GM12872 (cell line): ENCODE measurements around the gene ART5.

Experiments used
- CTCF ChIP-seq: IDR thresholded peaks from 3 replicates; pipeline ENCODE4 v1.5.1; 2011; ENCODE audit warnings: low read depth, mild to moderate bottlenecking, low read length, moderate library complexity; ENCODE audit not compliant: insufficient read depth

The ART5 gene

GRCh38 chr11:3622521-3622920 lies 19.3 kb downstream of the ART5 start:
- no peak for TF ChIP-seq CTCF

DNA sequence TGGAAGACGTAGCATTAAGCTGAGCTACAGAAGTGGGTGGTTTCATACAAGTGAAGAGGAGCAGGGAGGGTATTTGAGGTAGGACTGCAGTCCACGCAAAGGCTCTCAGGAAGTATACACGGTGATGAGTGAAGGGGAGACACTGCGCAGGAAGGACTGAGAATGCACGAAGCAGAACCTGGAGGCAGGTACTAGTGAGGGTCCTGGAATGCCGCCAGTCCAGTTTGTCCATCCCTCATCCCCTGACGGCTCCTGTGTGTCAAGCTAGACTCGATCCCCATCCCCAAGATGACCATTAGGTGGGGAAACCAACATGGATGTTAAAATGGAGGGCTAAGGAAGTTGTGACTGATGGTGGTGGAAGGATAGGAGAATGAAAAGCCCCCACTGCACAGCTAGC lies 23.8 kb downstream of the ART5 start:
- TF ChIP-seq CTCF, result no peak

DNA sequence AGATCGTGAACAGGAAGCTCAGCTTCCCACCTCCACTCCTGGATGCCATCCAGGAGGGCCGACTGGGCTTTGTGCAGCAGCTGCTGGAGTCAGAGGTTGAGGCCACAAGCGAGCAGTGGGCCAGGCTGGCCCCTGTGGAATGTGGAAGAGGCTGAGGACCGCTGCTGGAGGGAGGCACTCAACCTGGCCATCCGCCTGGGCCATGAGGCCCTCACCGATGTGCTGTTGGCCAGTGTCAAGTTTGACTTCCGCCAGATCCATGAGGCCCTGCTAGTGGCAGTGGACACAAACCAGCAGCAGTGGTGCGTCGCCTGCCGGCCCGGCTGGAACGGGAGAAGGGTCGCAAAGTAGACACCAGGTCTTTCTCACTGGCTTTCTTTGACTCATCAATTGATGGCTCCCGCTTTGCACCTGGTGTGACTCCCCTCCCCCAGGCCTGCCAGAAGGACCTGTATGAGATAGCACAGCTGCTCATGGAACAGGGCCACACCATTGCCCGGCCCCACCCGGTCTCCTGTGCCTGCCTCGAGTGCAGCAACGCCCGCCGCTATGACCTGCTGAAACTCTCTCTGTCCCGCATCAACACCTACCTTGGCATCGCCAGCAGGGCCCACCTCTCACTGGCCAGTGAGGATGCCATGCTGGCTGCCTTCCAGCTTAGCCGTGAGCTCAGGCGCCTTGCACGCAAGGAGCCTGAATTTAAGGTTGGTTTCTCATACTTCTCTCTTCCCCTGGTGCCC lies 24.9 kb downstream of the ART5 start:
- no peak for TF ChIP-seq CTCF

GRCh38 chr11:3615998-3616397 lies 25.8 kb downstream of the ART5 start:
- no peak for TF ChIP-seq CTCF

DNA sequence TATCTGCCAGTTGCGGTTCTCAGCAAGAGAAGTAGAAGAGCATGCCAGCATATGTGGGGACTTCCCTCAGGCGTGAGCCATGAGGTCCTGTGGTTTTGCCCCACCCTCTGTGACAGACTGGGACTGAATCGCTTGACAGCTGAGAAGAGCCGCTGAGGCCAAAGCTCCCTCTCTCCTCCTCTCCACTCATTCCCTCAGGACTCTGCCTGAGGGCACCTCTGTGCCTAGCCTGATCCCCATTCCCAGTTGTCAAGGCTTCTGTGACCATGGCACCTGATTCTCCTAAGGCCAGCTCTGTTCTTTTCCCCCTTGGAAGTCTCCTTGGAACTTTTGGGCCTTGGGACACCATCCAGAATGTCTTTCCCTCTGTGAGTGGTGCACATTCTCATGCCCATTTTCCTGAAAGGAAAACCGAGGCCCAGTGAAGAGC lies 27.0 kb downstream of the ART5 start:
- TF ChIP-seq CTCF, result no peak

DNA sequence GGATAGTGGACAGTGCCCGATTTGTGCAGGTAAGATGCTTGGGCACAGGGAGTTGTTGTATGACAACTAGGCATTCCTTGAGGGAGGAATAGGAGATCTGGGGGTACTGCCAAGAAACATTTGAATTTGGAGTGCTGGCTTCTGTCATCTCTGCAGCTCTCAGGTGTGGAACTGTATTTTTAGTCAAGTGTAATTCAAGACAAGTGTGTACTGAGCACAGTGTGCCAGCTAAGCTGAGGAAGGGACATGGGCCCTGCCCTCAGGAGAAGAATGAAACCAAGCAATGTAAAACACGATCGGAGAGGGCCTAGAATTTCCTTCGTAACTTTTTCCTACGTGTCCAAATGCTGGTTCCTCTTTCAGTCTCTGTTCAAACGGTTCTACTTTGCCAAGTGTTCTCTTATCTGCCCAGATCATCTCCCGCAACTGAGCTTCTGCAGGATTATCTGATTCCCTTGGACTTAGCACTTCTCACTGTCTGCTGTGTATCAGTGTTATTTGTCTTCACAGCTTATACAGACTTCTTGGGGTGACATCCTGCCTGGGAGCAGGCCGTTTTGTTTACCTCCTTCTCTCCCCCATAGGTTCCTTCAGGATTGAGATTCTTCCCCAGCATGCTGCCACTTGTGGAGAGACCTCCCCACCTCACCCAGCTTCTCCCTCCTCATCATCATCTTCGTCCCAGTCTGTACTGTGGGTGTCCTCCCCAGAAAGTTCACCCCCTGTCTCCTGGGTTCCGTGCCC lies 27.6 kb downstream of the ART5 start:
- TF ChIP-seq CTCF, result no peak

GRCh38 chr11:3611976-3612678 lies 29.7 kb downstream of the ART5 start:
- no peak for TF ChIP-seq CTCF
